ENCODE results near the gene SURF2.
"Not testable (repeated sequence)": the region's sequence is repeated elsewhere in the genome, so short reads cannot be mapped to it uniquely, and the experiment has no call there.

DNA sequence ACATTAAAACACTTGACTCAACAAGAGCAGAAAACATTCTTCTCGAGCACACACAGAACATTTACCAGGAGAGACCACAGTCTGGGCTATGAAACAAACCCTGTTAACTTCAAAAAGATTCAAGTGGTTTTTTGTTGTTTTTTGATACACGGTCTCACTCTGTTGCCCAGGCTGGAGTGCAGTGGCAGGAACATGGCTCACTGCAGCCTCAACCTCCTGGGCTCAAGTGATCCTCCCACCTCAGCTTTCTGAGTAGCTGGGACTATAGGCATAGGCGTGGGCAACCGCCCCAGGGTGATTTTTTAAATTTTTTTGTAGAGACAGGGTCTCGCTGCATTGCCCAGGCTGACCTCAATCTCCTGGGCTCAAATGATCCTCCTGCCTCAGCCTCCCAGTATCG lies 29.3 kb upstream of the SURF2 start:
- TF ChIP-seq, protein P1, sequence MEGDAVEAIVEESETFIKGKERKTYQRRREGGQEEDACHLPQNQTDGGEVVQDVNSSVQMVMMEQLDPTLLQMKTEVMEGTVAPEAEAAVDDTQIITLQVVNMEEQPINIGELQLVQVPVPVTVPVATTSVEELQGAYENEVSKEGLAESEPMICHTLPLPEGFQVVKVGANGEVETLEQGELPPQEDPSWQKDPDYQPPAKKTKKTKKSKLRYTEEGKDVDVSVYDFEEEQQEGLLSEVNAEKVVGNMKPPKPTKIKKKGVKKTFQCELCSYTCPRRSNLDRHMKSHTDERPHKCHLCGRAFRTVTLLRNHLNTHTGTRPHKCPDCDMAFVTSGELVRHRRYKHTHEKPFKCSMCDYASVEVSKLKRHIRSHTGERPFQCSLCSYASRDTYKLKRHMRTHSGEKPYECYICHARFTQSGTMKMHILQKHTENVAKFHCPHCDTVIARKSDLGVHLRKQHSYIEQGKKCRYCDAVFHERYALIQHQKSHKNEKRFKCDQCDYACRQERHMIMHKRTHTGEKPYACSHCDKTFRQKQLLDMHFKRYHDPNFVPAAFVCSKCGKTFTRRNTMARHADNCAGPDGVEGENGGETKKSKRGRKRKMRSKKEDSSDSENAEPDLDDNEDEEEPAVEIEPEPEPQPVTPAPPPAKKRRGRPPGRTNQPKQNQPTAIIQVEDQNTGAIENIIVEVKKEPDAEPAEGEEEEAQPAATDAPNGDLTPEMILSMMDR (conservative IDR thresholded peaks at IDR 0.05) = not testable (repeated sequence)
- not testable (repeated sequence) for TF ChIP-seq ZFX (IDR thresholded peaks at IDR 0.05)
